ENCODE measurements around the gene MTUS2.

DNA sequence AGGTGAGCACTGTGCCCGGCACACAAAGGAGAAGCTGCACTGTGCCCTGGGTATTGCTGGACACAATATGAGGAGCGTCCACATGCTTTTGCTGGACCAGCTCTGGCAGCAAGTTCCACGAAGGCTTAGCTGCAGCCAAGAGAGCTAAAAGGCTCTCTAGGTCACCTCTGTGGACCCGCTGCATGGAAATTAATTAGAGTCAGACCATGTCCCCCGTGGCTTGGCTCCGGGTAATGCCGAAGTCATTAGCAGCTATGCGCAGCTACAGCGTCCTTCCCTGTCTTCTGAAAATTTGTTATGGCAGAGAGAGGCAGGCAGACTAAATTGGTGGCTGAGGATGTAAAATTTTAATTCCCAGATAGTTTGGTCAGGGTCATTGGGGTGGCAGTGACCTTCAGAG lies 503.8 kb downstream of the MTUS2 start:
- TF ChIP-seq, protein P1, sequence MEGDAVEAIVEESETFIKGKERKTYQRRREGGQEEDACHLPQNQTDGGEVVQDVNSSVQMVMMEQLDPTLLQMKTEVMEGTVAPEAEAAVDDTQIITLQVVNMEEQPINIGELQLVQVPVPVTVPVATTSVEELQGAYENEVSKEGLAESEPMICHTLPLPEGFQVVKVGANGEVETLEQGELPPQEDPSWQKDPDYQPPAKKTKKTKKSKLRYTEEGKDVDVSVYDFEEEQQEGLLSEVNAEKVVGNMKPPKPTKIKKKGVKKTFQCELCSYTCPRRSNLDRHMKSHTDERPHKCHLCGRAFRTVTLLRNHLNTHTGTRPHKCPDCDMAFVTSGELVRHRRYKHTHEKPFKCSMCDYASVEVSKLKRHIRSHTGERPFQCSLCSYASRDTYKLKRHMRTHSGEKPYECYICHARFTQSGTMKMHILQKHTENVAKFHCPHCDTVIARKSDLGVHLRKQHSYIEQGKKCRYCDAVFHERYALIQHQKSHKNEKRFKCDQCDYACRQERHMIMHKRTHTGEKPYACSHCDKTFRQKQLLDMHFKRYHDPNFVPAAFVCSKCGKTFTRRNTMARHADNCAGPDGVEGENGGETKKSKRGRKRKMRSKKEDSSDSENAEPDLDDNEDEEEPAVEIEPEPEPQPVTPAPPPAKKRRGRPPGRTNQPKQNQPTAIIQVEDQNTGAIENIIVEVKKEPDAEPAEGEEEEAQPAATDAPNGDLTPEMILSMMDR (conservative IDR thresholded peaks at IDR 0.05; ENCODE audit: low read depth, low read length) = no peak
- no peak for TF ChIP-seq EZH2 (IDR thresholded peaks at IDR 0.05; ENCODE audit: low read length, unreplicated experiment)
